ENCODE data around the gene ARHGAP42. TPM values are rescaled to one million over a fixed set of nuclear protein-coding genes. Genes with fewer than 3 reads are reported as not detected.

The ARHGAP42 gene
- total and polyA plus RNA-seq, 10 of the 15 experiments (the other 5 are each of a cell fraction or from before 2014, with no cell fraction given): 1.8 to 6.3 (median 3.2) TPM

DNA sequence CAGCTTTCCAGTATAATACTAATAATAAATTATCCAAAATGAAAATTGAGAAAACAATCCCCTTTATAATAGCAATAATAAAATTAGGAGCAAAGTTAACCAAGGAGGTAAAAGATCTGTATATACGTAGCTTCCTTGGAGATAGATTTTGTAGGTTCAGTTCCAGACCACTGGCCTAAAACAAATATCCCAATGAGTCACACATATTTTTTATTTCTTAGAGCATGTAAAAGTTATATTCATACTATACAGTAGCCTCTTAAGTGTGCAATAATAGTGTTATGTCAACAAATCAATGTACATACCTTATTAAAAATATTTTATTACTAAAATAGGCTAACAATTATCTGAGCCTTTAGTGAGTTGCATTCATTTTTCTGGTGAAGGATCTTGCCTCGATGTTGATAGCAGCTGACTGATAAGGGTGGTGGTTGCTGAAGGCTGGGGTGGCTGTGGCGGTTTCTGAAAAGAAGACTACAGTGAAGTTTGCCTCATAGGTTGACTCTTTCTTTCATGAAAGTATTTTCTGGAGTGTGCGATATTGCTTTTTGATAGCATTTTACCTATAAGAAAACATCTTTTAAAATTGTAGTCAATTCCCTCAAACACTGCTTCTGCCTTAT lies 178.5 kb downstream of the ARHGAP42 start:
- Histone ChIP-seq H4K20me1 (ENCODE audit: control insufficient read depth, insufficient read depth) (no peaks in the 10 kb centered on the region), H3K79me2 (ENCODE audit: control insufficient read depth, insufficient read depth, low read length) (no peaks in the 10 kb centered on the region), H3K4me2 (ENCODE audit: control insufficient read depth, insufficient read depth) (no peak overlapping the region), H3K27ac (ENCODE audit: control insufficient read depth, insufficient read depth) (no peak overlapping the region), H3K4me3 (no peak overlapping the region), H3K9me3 (replicated peaks; ENCODE audit: control insufficient read depth, insufficient read depth, low read length) (peaks cover 2% of the 10 kb centered on the region; the same call in 1 of the 3 replicates), H3K36me3 (ENCODE audit: control insufficient read depth in 2 of 2, insufficient read depth in 2 of 2, low read length in 1 of 2) (no peaks in the 10 kb centered on the region), H2AFZ (ENCODE audit: control insufficient read depth, low read depth, low read length) (no peak overlapping the region), H3K27me3 (replicated peaks in 1 of 2; ENCODE audit: control insufficient read depth in 2 of 2, insufficient read depth in 2 of 2, low read length in 1 of 2) (no peaks in the 10 kb centered on the region; a peak in 1 of 4 replicates), H3K4me1 (ENCODE audit: control insufficient read depth, insufficient read depth, low read length) (peaks cover 7% of the 10 kb centered on the region), H3K9ac (ENCODE audit: control insufficient read depth, insufficient read depth, low read length) (no peak overlapping the region)
- intact Hi-C loops (cut with micrococcal nuclease; ENCODE audit: unreplicated experiment) (no loop called here), in situ Hi-C loops (cut with MboI) (no loop called here)
- 71% methylated on average over 4 of the region's 4 CpGs for WGBS (ENCODE audit: insufficient coverage, insufficient replicate concordance, low lambda C conversion rate, missing lambda C conversion rate)
- no peak for TF ChIP-seq MEF2A (IDR thresholded peaks at IDR 0.05; ENCODE audit: insufficient read depth, low read depth, low read length)
- no peak for TF ChIP-seq CREB1 (IDR thresholded peaks at IDR 0.05; ENCODE audit: low read depth)
- no peak for TF ChIP-seq SUPT20H (IDR thresholded peaks at IDR 0.05; ENCODE audit: borderline replicate concordance, control insufficient read depth, low read depth, low read length)
- TF ChIP-seq, protein P1, sequence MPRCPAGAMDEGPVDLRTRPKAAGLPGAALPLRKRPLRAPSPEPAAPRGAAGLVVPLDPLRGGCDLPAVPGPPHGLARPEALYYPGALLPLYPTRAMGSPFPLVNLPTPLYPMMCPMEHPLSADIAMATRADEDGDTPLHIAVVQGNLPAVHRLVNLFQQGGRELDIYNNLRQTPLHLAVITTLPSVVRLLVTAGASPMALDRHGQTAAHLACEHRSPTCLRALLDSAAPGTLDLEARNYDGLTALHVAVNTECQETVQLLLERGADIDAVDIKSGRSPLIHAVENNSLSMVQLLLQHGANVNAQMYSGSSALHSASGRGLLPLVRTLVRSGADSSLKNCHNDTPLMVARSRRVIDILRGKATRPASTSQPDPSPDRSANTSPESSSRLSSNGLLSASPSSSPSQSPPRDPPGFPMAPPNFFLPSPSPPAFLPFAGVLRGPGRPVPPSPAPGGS (IDR thresholded peaks at IDR 0.05; ENCODE audit: borderline replicate concordance, insufficient read depth, low read depth, low read length, poor library complexity, severe bottlenecking): no peak
- TF ChIP-seq CEBPB (IDR thresholded peaks at IDR 0.05; ENCODE audit: borderline replicate concordance in 1 of 2, low read depth in 2 of 2, low read length in 2 of 2): no peak
- TF ChIP-seq MTA2 (IDR thresholded peaks at IDR 0.05; ENCODE audit: low read depth): no peak
- no peak for TF ChIP-seq NFIC (IDR thresholded peaks at IDR 0.05; ENCODE audit: low read depth, low read length)
- TF ChIP-seq YBX1 (IDR thresholded peaks at IDR 0.05): no peak
- no peak for TF ChIP-seq ELK1 (IDR thresholded peaks at IDR 0.05; ENCODE audit: low read depth, low read length)
- TF ChIP-seq, protein P2, sequence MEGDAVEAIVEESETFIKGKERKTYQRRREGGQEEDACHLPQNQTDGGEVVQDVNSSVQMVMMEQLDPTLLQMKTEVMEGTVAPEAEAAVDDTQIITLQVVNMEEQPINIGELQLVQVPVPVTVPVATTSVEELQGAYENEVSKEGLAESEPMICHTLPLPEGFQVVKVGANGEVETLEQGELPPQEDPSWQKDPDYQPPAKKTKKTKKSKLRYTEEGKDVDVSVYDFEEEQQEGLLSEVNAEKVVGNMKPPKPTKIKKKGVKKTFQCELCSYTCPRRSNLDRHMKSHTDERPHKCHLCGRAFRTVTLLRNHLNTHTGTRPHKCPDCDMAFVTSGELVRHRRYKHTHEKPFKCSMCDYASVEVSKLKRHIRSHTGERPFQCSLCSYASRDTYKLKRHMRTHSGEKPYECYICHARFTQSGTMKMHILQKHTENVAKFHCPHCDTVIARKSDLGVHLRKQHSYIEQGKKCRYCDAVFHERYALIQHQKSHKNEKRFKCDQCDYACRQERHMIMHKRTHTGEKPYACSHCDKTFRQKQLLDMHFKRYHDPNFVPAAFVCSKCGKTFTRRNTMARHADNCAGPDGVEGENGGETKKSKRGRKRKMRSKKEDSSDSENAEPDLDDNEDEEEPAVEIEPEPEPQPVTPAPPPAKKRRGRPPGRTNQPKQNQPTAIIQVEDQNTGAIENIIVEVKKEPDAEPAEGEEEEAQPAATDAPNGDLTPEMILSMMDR (IDR thresholded peaks at IDR 0.05 in 2 of 3, conservative IDR thresholded peaks at IDR 0.05 in 1 of 3; ENCODE audit: control insufficient read depth in 2 of 3, extremely low read depth in 1 of 3, insufficient read depth in 1 of 3, low read depth in 3 of 3, low read length in 3 of 3): no peak
- no peak for TF ChIP-seq HDGF (IDR thresholded peaks at IDR 0.05)
- TF ChIP-seq EGR1 (IDR thresholded peaks at IDR 0.05; ENCODE audit: borderline replicate concordance in 1 of 2, low read depth in 2 of 2, low read length in 2 of 2): no peak
- TF ChIP-seq, protein P3, sequence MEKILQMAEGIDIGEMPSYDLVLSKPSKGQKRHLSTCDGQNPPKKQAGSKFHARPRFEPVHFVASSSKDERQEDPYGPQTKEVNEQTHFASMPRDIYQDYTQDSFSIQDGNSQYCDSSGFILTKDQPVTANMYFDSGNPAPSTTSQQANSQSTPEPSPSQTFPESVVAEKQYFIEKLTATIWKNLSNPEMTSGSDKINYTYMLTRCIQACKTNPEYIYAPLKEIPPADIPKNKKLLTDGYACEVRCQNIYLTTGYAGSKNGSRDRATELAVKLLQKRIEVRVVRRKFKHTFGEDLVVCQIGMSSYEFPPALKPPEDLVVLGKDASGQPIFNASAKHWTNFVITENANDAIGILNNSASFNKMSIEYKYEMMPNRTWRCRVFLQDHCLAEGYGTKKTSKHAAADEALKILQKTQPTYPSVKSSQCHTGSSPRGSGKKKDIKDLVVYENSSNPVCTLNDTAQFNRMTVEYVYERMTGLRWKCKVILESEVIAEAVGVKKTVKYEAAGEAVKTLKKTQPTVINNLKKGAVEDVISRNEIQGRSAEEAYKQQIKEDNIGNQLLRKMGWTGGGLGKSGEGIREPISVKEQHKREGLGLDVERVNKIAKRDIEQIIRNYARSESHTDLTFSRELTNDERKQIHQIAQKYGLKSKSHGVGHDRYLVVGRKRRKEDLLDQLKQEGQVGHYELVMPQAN (conservative IDR thresholded peaks at IDR 0.05): no peak
- TF ChIP-seq E2F4 (IDR thresholded peaks at IDR 0.05; ENCODE audit: low read depth, low read length): no peak
- TF ChIP-seq BHLHE40 (IDR thresholded peaks at IDR 0.05; ENCODE audit: borderline replicate concordance in 1 of 2, low read depth in 2 of 2, low read length in 1 of 2): no peak
- no peak for DNase-seq (ENCODE audit: low read depth, low spot score)
- RAD21 ChIA-PET (ENCODE audit: unreplicated experiment): no interaction called here
- BruUV-seq (replicated peaks): no TSS peak
- FAIRE-seq: no peak
- CTCF ChIA-PET: interaction anchor here (0.8 kb wide), 1 partner anchor 289 kb away, joined by 3 read pairs; no protein-coding TSS in a partner anchor
- no peak for ATAC-seq
- SMC1A ChIA-PET (ENCODE audit: uncharacterized antibody, unreplicated experiment): no interaction called here
- POLR2A ChIA-PET: no interaction called here

All from GM12878 (cell line).